ENCODE measurements around the gene TMEM126A.

Gene TMEM126A

GRCh38 chr11:85672105-85672902, 24.5 kb downstream of the TMEM126A start:
- no peak for TF ChIP-seq CTCF (IDR thresholded peaks at IDR 0.05; ENCODE audit: low read depth, low read length)
- no peak for DNase-seq (ENCODE audit: extremely low read depth, low read depth)

GRCh38 chr11:85673393-85673792, 25.6 kb downstream of the TMEM126A start:
- no peak for DNase-seq (ENCODE audit: extremely low read depth, low read depth)
- no peak for TF ChIP-seq CTCF (IDR thresholded peaks at IDR 0.05; ENCODE audit: low read depth, low read length)

GRCh38 chr11:85679576-85679975, 31.8 kb downstream of the TMEM126A start:
- no peak for DNase-seq (ENCODE audit: extremely low read depth, low read depth)
- no peak for TF ChIP-seq CTCF (IDR thresholded peaks at IDR 0.05; ENCODE audit: low read depth, low read length)

- TF ChIP-seq CTCF (IDR thresholded peaks at IDR 0.05; ENCODE audit: low read depth, low read length) = no peak
These were observed 33.1 kb downstream of the TMEM126A start for GRCh38 chr11:85680897-85681296.

GRCh38 chr11:85682330-85683305, 34.9 kb downstream of the TMEM126A start:
- no peak for DNase-seq (ENCODE audit: extremely low read depth, low read depth)
- no peak for TF ChIP-seq CTCF (IDR thresholded peaks at IDR 0.05; ENCODE audit: low read depth, low read length)

More at GRCh38 chr11:85680897-85681296, 33.1 kb downstream of the TMEM126A start:
- DNase-seq (ENCODE audit: extremely low read depth, low read depth) = no peak

GRCh38 chr11:85685125-85685819, 37.5 kb downstream of the TMEM126A start:
- TF ChIP-seq CTCF (IDR thresholded peaks at IDR 0.05; ENCODE audit: low read depth, low read length) = no peak
- no peak for DNase-seq (ENCODE audit: extremely low read depth, low read depth)

Data from AG09319 (cell line).